ENCODE measurements around the gene EPO.

DNA sequence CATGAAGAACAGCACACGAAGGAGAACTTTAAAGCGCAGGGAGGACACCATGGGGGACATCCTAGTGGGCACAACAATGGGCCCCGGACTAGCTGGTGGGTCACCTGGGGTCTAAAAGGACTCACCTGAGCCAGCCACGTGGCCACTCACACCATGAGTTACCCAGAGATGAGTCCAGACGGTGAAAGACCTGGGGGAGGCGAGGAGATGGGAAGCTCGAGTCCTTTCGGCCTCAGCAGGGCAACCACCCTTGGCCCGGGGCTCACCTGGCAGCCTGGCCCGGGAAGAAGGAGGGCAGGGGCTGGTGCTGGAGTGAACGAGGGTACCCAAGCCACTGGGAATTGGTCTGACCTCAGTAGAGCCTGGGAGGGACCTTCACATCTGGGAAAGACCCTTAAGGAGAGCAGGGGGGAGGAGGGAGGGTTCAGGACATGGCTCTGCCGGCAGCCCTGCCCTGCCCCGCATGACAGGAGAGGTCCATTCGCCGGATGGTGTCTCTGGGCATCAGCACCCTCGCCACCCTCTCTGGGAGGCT is 31.9 kb upstream of the EPO start:
- TF ChIP-seq, protein P1, sequence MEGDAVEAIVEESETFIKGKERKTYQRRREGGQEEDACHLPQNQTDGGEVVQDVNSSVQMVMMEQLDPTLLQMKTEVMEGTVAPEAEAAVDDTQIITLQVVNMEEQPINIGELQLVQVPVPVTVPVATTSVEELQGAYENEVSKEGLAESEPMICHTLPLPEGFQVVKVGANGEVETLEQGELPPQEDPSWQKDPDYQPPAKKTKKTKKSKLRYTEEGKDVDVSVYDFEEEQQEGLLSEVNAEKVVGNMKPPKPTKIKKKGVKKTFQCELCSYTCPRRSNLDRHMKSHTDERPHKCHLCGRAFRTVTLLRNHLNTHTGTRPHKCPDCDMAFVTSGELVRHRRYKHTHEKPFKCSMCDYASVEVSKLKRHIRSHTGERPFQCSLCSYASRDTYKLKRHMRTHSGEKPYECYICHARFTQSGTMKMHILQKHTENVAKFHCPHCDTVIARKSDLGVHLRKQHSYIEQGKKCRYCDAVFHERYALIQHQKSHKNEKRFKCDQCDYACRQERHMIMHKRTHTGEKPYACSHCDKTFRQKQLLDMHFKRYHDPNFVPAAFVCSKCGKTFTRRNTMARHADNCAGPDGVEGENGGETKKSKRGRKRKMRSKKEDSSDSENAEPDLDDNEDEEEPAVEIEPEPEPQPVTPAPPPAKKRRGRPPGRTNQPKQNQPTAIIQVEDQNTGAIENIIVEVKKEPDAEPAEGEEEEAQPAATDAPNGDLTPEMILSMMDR (IDR thresholded peaks at IDR 0.05): no peak
- no peak for TF ChIP-seq EP300 (IDR thresholded peaks at IDR 0.05)

Data from esophagus muscularis mucosa (tissue), 3 donors.